GM18870 (cell line): ENCODE data around the gene HOXA13.

Experiments
- ATAC-seq: cut with Tn5 transposase; IDR thresholded peaks from one replicate; pipeline ENCODE4 v1.9.1; 2021; ENCODE audit warnings: moderate library complexity; ENCODE audit not compliant: unreplicated experiment

The HOXA13 gene

DNA sequence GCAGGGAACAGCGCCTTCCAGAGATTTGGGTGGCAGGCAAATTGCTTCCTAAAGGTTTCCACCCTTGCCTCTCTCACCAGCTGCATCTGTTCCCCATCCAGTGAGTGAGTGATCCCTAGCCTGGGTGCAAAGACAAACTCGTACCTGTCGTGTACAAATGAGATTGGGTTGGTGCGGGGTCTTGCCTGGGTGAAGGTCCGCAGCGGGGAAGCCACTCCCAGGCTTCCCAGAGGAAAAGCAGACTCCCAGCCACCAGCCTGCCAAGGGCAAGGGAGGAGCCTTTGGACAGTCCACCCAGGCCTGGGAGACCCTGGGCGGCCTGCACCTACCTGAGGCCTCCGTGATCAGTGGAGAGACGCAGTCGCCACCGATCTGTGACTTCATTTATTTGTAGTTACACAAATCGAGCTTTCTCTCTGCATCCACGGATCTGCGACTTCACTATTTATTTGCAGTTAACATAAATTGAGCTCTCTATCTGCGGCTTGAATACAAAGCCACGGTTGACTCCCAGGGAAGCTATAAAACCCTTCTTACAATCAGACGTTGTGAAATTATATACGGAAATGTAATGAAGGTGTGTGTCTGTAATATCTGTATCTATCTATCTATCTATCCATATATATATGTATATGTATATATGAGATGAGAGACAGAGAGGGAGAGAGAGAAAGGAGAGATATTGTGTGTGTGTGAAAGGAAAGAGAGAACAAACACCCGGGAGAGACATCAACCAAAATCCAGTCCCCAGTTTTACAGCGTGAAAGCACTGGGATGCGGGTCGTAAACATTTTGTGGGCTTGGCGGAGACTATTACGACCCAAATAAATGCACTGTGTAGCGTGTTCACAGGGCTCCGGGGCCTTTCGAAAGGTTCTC is 40.4 kb downstream of the HOXA13 start:
- ATAC-seq, result no peak

DNA sequence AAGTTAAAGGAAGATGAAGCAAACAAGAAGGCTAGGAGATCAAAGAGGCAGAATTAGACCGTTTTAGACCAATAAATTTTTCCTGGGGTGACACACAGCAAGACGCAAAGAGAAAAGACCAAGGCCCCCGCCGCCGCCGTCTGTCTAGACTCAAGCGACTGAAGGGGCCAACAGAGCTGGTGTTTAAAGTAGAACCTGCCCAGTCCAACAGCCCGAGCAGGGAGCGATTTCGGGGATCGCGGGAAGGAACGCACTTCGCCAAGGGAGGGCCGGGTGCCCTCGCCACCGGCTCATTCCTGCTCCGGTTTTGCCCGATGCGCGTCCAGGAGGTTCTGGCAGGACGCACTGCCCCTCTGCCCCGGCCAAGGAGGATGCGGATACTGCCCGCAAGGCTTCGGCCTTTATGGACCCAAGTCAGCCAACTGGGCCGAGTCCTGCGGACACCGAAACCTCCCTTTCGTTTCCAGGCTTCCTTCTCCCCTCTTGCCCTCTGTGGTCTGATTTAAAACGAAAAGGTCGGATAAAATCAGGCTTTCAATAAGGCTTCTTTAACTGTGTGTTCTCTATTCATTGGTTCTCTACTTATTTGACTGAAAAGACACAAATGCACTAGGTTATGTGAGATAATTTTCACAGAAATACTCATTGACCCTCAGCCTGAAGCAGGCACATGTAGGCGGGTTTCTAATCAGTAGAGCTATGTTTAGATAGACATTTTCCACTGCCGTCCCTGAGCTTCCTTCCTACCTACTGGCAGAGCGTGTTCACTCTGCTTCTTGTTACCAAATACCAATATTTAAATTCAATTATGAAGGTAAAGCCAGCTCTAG is 41.2 kb downstream of the HOXA13 start:
- no peak for ATAC-seq

DNA sequence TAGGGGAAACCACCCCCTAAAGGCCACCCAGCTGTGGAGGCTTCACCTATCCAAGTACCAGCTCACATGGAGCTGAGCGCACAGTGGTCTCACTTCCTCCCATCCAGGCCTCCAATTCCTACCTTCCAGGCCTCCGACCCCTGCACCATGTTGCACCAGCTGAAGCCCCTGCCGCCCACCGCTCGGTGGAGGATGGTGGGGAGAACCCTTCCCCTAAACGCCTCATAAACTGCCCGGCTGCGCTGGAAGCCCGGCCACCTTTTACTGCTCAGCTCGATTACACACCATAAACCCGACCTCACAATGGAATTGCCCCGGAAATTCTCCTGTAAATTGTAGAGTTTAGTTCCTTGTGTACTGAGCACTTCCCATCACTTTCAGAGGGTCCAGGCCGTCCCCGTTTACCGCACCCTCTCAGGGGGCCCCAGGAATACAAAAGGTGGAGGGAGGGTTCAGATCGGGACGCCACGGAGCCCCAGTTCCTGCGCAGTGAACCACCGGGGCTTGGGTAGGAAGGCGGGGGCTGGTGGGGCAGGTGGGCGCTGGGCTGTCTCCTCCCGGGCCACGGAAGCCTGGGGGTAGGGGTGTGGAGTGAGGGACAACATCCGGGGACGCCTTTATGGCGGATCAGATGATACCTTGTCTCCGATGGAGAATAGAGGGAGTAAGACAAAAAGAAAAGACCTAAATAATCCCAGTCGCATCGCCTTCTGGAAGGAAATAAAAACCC is 42.0 kb downstream of the HOXA13 start:
- no peak for ATAC-seq

DNA sequence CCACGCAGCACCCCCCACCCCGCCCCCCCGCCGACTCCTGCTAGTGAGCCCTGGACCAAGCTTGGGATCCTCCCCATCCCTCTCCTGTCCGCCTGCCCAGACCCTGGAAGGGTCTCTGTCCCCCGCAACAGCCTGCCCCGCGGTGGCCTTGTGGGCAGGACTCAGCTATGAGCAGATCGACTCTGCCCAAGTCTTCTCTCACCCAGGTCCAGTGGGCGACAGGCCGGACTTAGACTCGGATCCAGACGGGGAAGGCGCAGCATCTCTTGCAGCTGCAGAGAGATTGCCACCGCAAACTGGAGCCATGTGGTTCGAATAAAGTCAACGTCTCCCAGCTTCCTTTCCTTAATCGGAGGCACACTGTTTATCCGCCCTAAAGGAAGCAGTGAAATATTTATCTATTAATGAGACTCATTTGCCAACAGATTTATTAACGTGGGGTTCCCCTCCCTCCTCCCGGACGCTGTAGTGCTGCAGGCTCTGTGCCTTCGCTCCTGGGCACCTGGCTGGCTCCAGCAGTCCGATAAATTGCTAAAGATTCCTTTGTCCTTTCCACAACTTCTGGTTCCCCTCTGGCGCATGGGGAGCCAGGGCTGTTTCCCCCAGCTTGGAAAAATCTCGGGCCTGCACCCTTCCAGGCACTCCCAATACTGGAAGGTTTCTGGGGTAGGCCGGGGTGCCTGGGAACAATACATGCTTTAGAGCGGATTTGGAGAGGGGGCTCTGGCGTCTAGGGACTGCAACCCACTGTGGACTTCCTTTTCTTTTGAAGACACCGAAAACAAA is 42.8 kb downstream of the HOXA13 start:
- ATAC-seq, result no peak

DNA sequence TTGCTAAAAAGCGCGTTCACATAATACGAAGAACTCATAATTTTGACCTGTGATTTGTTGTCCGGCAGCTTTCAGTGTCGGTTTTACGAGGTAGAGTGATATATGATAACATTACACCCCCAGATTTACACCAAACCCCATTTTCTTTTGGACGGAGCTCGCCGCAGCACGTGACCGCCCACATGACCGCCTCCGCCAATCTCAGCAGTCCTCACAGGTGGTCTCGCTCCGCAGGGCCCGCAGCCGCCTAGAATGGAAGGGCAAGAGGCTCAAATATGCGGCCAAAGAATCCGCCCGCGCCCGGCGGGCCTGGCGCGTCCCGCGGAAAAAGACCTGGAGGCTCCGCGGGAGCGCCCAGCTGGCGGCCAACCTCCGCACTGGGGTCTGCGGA is 43.4 kb downstream of the HOXA13 start, which contains the start of gene HOXA7:
HOXA7 (minus strand) TSS at position 168 of the 391 bp plus-strand sequence; CDS start at position 38, 130 bp downstream.
- ATAC-seq, result no peak

DNA sequence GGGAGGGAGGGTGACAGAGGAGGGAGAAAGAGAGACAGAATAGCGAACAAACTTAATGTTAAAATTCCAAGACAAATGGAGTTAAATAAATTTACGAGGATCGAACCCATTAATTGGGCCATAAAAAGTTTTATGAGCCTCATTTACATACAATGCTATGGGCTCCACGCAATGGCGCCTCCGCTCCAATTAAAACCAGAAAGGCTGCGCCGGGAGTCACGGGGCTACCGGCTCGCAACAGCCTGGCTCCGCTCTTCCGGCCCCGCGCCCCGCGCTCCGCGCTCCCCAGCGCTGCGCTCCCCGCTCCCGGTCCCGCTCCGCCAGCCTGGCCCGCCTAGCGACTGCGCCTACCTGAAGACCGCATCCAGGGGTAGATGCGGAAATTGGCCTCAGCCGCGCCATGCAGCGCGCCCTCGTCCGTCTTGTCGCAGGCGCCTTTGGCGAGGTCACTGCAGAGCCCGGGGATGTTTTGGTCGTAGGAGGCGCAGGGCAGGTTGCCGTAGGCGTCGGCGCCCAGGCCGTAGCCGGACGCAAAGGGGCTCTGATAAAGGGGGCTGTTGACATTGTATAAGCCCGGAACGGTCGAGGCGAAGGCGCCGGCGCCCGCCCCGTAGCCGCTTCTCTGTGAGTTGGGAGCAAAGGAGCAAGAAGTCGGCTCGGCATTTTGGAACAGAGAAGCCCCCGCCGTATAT is 43.9 kb downstream of the HOXA13 start:
- no peak for ATAC-seq

DNA sequence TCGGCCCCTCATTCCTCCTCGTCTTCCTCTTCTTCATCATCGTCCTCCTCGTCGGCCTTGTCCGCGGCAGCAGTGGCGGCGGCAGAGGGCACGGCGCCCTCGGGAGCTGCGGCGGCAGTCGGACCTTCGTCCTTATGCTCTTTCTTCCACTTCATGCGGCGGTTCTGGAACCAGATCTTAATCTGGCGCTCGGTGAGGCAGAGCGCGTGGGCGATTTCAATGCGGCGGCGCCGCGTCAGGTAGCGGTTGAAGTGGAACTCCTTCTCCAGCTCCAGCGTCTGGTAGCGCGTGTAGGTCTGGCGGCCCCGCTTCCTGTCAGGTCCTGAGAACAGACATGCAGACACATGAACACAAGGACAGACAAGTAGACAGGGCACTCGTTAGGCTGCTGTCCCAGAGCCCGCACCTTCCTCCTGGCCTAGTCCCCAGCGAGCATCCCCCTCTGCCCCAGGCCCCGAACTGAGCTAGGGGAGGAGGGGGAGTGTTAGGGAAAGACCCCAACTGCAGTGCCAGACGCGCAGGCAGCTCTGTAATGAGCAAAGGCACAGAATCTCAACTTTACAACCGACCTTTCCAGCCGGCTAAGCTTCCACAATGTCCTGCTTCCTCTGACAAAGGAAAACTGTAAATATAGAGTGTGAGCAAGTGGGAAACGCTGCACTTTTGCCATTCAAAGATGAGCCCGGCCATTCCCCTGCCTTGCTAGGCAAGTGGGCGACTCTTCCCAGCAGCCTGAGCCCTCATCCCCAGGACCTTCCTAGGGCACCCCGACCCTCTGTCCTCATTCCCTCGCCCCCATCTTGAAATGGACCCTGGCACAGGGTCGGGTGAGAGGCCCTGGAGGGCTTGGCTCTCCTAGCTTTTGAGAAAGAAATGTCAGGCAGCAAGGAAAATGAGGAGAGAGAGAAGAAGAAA is 44.7 kb downstream of the HOXA13 start:
- ATAC-seq, result no peak

DNA sequence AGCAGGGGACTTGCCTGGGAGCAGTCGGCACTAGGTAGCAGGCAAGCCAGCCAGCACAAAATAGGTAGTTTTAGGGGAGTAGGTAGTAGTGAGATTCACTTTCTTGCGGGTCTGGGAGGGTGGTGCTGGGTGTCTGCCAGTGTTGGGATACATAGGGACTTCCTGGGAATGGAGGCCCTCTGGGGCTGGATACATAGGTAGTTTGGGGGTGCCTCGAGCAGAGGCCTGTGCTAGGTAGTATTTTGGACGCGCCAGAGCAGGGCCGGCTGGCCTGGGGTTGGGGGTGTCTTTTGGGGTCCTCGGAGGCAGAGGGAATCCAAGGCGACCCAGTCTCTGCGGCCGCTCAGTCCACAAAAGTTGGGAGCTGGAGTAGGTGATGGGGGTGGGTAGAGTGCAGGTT is 45.5 kb downstream of the HOXA13 start:
- no peak for ATAC-seq

DNA sequence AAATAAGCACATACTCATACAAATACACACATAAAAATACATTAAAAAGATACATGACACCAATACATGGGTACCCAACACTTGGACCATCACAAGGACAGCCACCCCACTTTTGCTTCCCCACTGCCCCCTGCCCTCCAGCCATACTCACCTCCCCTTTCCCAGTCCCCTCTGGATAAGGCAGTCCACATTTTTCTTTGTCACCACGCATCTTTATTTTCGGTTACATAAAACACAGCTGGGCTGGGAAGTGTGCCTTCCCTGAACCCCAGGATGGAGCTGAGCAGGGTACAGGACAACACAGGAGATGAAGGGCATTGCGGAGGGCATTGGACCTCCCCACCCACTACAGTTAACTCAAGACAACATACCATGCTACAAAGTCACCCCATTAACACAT is 46.4 kb downstream of the HOXA13 start:
- ATAC-seq, result no peak

DNA sequence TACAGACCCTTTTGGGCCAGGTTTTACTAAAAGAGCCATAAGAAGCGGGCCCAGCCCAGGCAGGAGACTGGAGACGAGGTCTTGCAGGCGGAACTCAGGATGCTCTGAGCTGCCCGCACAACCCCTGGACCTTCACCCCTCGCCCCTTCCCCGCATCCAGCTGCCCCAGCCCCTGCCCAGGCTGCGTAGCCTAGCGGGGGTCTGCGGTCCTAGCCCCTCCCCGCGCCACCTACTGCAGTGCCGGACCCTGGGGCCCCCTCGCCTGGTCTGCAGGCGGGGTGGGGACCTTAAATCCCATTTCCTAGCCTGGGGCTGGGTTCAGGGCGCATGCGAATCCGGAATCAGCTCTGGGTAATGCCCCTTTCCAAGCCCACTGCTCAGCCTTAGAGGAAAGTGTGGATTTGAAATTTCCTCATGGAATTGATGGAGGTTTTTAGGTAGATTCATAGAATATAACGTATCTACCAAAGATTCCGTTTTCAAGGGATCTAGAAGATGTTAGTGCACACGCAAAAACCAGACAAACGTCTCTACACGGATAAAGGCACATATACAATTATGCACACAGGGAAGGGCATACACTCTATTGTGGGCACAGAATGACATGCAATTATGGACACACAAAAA is 47.0 kb downstream of the HOXA13 start:
- no peak for ATAC-seq

DNA sequence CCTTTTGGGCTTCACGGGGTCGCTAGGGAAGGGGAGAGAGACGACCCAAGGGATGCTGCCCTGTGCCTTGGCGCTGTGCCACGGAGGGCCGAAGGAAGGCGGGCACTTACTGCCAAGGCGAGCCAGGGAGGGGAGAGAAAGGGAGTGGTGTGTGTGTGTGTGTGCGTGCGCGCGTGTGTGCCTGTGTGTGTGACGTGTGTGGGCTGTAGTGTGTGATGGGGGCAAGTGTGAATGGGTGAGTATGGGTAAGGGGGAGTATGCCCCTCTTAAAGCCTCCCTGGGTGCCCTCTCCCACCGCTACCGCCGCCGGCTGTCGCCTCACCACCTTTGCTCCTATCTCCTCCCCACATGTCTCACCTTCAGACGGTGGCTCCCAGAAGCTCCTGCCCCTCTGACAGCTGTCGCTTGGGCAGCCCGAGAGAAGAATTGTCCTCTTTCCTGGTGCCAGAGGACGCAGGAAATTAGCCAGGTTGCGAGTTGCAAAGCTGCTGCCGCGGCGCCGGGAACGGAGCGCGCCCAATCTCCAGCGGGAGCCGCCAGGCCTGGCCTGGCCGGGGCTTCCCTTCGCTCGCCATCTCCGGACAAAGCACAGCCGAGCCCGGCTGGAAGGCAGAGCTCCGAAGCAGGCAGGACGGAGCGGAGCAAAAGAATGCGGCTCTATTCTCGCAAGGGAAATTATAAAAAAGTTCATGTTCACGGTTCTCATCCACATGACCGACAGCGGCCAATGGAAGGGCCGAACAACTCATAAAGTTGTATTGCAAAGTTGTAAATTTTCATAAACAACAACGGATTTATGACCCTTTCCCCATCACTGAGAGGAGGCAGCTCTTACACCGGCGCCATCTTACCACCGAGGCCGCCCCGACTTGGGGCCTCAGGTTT is 47.7 kb downstream of the HOXA13 start, which contains the start of gene HOXA3:
HOXA3 (minus strand) TSS at position 653 of the 885 bp plus-strand sequence. CDS start 41,943 bp downstream, outside the sequence.
- no peak for ATAC-seq

DNA sequence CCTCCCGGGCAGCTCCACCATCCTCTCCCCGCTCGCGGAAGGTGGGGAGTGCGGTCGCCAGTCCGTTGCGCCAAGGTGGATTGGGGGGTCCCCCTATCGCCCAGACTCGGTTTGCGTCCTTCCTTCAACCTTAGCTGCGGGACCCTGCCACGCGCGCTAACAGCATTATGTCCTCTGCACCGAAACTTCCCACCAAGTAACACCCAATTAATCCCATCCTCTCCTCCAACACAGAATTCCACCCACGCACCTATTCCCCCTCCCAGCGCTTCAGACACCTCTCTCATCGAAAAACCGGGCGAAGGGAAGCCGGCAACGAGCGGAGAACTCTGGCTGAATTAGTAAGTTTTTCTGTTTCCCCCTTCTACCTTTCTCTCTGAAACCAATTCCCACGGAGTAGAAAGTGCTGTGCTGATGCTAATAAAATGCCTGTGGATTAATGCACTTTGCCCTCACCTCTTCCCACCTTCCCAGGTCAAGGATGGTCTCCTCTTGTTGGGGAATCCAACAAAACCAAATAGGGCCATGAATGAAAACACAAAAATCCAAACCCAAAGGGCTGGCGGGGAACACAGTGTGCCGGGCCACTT is 48.5 kb downstream of the HOXA13 start:
- ATAC-seq, result no peak

DNA sequence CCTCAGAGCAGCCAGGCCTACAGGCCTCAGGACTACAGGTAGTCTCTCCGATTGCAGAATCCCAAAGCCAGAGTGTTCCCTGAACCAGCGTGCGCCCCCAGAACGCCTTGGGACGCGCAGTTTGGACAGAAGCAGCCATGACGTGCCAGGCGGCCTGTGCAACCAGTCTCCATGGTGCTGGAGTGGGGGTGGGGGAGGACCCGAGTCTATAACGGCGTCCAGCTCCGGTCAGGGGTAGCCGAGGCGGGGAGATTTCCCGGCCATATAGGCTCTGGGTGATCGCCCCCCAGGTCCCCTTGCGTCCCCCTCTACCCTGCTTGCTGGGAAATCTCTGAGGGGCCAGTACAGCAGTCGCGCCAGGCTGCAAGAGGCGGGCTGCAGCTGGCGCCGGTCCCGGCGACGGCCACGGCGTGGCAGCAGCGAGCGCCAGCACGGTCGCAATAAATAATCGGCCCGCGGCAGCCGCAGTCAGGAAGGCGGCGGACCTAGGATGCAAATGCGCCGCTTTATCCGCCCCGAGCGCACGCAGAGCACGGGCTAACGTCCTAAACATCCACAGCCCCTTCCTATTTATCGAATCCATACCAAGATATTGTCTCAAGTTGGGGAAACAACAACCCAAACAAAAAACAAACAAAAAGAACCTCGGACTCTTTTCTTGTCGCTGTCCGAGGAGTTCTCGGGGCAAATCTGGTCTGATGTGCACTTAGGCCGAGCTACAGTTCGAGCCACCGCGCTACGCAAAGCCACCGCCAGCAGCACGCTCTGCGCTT is 49.1 kb downstream of the HOXA13 start:
- ATAC-seq, result peak; percentile 58

DNA sequence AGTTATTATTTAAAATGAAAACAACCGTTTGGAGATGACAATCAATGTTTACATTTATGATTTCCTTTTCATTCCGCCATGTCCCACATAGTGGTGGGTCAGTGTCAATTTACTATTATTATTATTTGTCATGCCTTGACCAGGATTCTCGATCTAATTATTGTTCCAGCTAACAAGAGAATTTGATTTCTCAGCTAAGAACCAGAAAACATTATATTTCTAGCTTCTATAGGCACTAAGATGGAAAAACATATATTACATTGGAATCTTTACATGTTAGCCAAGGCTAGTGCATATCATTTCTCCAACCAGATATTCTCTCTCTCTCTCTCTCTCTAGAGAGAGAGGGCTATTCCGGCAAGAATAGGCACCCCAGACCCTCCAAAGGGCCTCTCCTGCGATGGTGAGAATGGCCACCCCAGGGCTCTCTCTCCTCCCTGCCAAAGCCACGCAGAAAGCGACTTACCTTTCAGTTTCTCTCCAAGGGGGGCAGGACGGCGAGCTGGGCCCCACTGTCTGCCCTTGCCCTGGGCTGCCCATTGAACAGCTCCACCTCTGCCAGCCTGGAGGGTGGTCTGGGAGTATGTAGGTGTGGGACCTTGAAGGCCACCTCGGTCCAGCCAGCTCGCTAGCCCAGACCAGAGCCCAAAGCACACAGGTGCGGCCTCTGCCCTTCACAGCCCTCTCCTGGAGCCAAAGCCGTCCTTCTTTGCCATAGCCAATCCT is 49.9 kb downstream of the HOXA13 start:
- no peak for ATAC-seq
